ENCODE results near the gene PROCR.

DNA sequence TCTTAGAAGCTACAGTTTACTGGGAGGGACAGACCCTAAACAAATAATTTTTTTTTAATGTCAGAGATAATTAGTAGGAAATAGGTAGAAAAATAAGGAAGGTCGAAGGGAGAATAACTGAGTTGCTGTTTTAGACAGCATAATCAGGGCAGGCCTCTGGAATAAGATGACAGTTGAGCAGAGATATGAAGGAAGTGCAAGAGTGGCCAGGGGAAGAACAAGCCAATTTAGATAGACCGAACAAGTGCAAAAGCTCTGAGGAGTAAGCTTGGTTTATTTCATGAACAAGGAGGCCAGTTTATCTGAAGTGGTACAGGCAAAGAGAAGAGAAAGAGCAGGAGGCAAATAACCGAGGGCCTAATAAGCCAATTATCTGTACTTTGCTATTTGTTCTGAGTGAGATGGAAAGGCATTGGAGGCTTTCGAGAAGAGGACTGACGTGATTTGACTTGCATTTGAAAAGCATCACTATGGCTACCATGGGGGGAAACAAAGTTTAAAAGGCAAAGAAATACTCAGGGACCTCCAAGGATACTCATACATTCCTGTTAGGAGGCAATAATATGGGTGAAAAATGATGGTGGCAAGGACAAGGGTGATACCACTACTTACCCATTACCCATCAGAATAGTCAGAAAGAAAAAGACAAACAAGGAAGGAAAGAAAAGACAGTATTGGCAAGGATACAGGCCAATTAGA, 19.7 kb downstream of the PROCR start:
- TF ChIP-seq, protein P1, sequence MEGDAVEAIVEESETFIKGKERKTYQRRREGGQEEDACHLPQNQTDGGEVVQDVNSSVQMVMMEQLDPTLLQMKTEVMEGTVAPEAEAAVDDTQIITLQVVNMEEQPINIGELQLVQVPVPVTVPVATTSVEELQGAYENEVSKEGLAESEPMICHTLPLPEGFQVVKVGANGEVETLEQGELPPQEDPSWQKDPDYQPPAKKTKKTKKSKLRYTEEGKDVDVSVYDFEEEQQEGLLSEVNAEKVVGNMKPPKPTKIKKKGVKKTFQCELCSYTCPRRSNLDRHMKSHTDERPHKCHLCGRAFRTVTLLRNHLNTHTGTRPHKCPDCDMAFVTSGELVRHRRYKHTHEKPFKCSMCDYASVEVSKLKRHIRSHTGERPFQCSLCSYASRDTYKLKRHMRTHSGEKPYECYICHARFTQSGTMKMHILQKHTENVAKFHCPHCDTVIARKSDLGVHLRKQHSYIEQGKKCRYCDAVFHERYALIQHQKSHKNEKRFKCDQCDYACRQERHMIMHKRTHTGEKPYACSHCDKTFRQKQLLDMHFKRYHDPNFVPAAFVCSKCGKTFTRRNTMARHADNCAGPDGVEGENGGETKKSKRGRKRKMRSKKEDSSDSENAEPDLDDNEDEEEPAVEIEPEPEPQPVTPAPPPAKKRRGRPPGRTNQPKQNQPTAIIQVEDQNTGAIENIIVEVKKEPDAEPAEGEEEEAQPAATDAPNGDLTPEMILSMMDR (IDR thresholded peaks at IDR 0.05; ENCODE audit: low read depth, low read length): no peak
- TF ChIP-seq POLR2A (IDR thresholded peaks at IDR 0.05; ENCODE audit: extremely low read depth, insufficient read length): no peak
- TF ChIP-seq MAX (IDR thresholded peaks at IDR 0.05; ENCODE audit: low read depth, low read length): no peak

Measured in NB4 (cell line).